HepG2 (cell line): ENCODE measurements around the gene SOCS1. TPM values are rescaled to one million over a fixed set of nuclear protein-coding genes. Genes with fewer than 3 reads are reported as not detected.
A peak's percentile ranks its signal among the peaks of the same experiment; 100 is the strongest.

ENCODE experiments used
- ARID5B ChIP-seq: IDR thresholded peaks from 2 replicates; pipeline ENCODE4 v1.4.0; 2020; ENCODE audit warnings: mild to moderate bottlenecking, missing genetic modification reagents
- FOXK2 ChIP-seq: fragments of 450-650 bp; IDR thresholded peaks from 2 replicates; pipeline ENCODE4 v1.6.1; 2016
- HIC2 ChIP-seq: sonication (generic); formaldehyde crosslinking; IDR thresholded peaks from 2 replicates; pipeline ENCODE4 v1.9.0; 2022; ENCODE audit warnings: low read depth, missing genetic modification reagents
- LCORL ChIP-seq, 2 experiments: fragments of 450-650 bp in 1 of 2; sonication (generic) in 1 of 2; formaldehyde crosslinking in 1 of 2; IDR thresholded peaks; 2 replicates each; pipeline versions ENCODE4 v1.5.0 to v1.6.1; 2017 to 2020; ENCODE audit warnings: antibody characterized with exemption in 1 of 2, missing genetic modification reagents in 1 of 2
- MZF1 ChIP-seq: sonication (generic); formaldehyde crosslinking; IDR thresholded peaks from 2 replicates; pipeline ENCODE4 v1.8.1; 2023; ENCODE audit warnings: mild to moderate bottlenecking, missing genetic modification reagents, borderline replicate concordance
- PAXIP1 ChIP-seq: sonication (generic); formaldehyde crosslinking; conservative IDR thresholded peaks from 2 replicates; pipeline ENCODE4 v1.4.0; 2020; ENCODE audit warnings: mild to moderate bottlenecking, missing genetic modification reagents, moderate library complexity
- REST ChIP-seq, 2 experiments: IDR thresholded peaks; 2 replicates each; pipeline ENCODE4 v1.6.1; 2011 to 2012; ENCODE audit warnings: low read length in 2 of 2, borderline replicate concordance in 1 of 2, low read depth in 1 of 2, mild to moderate bottlenecking in 1 of 2, moderate library complexity in 1 of 2
- SSRP1 ChIP-seq: IDR thresholded peaks from 2 replicates; pipeline ENCODE4 v1.6.1; 2016; ENCODE audit warnings: control low read depth
- TBP ChIP-seq: sonication (generic); formaldehyde crosslinking; IDR thresholded peaks from 2 replicates; pipeline ENCODE4 v1.5.0; 2020; ENCODE audit warnings: missing genetic modification reagents
- YY1 ChIP-seq: IDR thresholded peaks from 2 replicates; pipeline ENCODE4 v1.6.1; 2011; ENCODE audit warnings: low read length, low read depth, moderate library complexity, mild to moderate bottlenecking; ENCODE audit not compliant: insufficient read depth, insufficient replicate concordance
- ZNF549 ChIP-seq: sonication (generic); formaldehyde crosslinking; IDR thresholded peaks from 2 replicates; pipeline ENCODE4 v1.5.0; 2020; ENCODE audit warnings: missing genetic modification reagents
- ZNF891 ChIP-seq: sonication (generic); formaldehyde crosslinking; IDR thresholded peaks from 2 replicates; pipeline ENCODE4 v1.5.0; 2020; ENCODE audit warnings: mild to moderate bottlenecking, missing genetic modification reagents
- polyA plus RNA-seq, 8 experiments: library from polyadenylated mRNA; depleted of rRNA in 3 of 8; stranded (reverse) in 7 of 8; unstranded in 1 of 8; fragments of >200 nt; fragmentation: Illumina TruSeq in 4 of 8; extraction: Trizol in 4 of 8; gene quantifications; 2 replicates each; pipeline versions ENCODE4 v1.2.1 to v1.2.3, GENCODE V29; 2011 to 2016; ENCODE audit warnings: low read depth in 4 of 8, missing spikeins in 1 of 8, mixed read lengths in 1 of 8; ENCODE audit not compliant: insufficient read depth in 1 of 8
- total RNA-seq, 5 experiments: library from RNA; depleted of rRNA; stranded (reverse); fragments of >200 nt; fragmentation: Illumina TruSeq; extraction: Trizol; gene quantifications; 2 replicates each; pipeline ENCODE4 v1.2.3, GENCODE V29; 2016; ENCODE audit warnings: low read depth in 1 of 5

Gene SOCS1
- total and polyA plus RNA-seq, 2 of the 13 experiments (the other 11 are each of a cell fraction or from before 2014, with no cell fraction given) = 5.3 to 6.3 TPM

- TF ChIP-seq REST (IDR thresholded peaks at IDR 0.05; ENCODE audit: borderline replicate concordance in 1 of 2, low read depth in 1 of 2, low read length in 2 of 2) (no peak), LCORL (IDR thresholded peaks at IDR 0.05) (no peak), LCORL (CRISPR knock-in tag; IDR thresholded peaks at IDR 0.05) (peak; percentile 53; the same call in 1 of the 2 replicates), TBP (0 out of 2 replicates have a peak, but pooled peaks have one; percentile 69), SSRP1 (CRISPR knock-in tag) (0 out of 2 replicates have a peak, but pooled peaks have one; percentile 48), ARID5B (CRISPR knock-in tag) (peak; percentile 88), ZNF549 (CRISPR knock-in tag) (no peak), ZNF891 (CRISPR knock-in tag) (no peak), FOXK2 (no peak), PAXIP1 (CRISPR knock-in tag) (peak; percentile 40; the same call in 1 of the 2 replicates), HIC2 (no peak; the same call in 1 of the 2 replicates), MZF1 (CRISPR knock-in tag) (no peak), YY1 (peak; percentile 26)
These were observed 31.7 kb downstream of the SOCS1 start (continued) for GRCh38 chr16:11224096-11224893.
